Dermis microvascular lymphatic vessel endothelial cell (primary cell): ENCODE results near the gene HELQ. TPM values are rescaled to one million over a fixed set of nuclear protein-coding genes. Genes with fewer than 3 reads are reported as not detected.
"Not testable (repeated sequence)": the region's sequence is repeated elsewhere in the genome, so short reads cannot be mapped to it uniquely, and the experiment has no call there.

Source experiments
- DNase-seq, 2 donors: peaks; one replicate each; pipeline versions ENCODE4 v3.0.0 to v3.0.0-alpha.2; 2010; ENCODE audit warnings: low read depth in 2 of 2
- total RNA-seq: library from RNA; depleted of rRNA; stranded (reverse); fragments of >200 nt; gene quantifications from 2 replicates; pipeline ENCODE4 v1.2.1, GENCODE V29; 2014

Gene HELQ, protein sequence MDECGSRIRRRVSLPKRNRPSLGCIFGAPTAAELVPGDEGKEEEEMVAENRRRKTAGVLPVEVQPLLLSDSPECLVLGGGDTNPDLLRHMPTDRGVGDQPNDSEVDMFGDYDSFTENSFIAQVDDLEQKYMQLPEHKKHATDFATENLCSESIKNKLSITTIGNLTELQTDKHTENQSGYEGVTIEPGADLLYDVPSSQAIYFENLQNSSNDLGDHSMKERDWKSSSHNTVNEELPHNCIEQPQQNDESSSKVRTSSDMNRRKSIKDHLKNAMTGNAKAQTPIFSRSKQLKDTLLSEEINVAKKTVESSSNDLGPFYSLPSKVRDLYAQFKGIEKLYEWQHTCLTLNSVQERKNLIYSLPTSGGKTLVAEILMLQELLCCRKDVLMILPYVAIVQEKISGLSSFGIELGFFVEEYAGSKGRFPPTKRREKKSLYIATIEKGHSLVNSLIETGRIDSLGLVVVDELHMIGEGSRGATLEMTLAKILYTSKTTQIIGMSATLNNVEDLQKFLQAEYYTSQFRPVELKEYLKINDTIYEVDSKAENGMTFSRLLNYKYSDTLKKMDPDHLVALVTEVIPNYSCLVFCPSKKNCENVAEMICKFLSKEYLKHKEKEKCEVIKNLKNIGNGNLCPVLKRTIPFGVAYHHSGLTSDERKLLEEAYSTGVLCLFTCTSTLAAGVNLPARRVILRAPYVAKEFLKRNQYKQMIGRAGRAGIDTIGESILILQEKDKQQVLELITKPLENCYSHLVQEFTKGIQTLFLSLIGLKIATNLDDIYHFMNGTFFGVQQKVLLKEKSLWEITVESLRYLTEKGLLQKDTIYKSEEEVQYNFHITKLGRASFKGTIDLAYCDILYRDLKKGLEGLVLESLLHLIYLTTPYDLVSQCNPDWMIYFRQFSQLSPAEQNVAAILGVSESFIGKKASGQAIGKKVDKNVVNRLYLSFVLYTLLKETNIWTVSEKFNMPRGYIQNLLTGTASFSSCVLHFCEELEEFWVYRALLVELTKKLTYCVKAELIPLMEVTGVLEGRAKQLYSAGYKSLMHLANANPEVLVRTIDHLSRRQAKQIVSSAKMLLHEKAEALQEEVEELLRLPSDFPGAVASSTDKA
- total RNA-seq, result 8.9 and 14.7 TPM in 2 replicates

DNA sequence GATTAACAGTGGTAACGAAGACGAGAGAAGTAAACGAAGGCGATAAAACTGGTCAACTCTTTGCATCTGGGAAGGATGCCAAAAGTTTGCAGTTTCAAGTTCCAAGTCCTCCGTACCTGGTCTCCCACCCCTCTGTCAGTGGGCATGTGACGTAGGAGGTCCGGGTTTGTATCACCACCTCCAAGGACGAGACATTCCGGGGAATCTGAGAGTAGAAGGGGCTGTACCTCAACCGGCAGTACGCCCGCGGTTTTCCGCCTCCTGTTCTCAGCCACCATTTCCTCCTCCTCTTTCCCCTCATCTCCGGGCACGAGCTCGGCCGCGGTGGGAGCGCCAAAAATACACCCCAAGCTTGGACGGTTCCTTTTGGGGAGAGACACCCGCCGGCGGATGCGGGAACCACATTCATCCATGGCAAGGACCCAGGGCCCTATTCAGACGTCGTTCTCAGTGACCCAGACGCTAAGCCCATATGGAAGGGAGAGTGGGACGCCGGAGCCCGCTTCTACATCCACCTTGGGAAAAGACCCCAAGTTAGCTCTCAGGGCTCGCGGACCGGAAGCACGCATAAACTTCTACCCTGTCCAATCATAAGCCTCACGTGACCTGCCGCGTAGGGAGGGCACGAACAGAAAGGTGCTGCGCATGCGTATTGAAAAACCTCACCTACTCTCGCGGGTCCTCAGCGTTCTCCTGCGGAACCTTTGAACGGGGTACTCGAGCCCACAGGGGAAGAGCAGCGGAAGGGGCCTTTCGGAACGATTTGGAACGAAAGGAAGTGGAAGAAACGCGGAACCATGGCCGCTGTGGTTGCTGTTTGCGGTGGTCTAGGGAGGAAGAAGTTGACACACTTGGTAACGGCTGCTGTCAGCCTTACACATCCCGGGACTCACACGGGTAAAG is at the start of gene HELQ, which contains the start of gene MRPS18C:
TSS of gene HELQ (minus strand) at position 543 of the 903 bp plus-strand sequence. CDS start at position 413, 130 bp downstream.
TSS of gene MRPS18C (plus strand) at position 778 of the 903 bp plus-strand sequence. CDS start at position 798, 20 bp downstream.
- peak; percentile 99 for DNase-seq

GRCh38 chr4:83504996-83505395 is 49.4 kb upstream of the HELQ start:
- DNase-seq, result no peak

DNA sequence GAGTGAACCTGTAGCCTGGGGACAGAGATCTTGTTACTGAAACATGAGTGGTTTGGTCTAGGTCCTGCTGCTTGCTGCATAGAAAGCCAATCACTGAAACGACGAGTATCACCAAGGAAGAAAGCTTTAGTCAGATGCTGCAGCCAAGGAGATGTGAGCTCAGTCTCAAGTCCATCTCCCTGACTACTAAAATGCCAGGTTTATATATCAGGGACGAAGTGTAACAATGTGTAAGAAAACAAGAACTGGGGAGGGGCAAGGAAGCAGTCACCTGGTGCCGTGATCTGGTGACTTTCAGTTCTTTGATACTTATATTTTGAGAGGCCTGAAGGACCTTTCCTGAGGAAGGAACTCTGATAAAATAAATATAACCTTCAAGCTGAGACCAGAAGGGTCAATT is 48.9 kb upstream of the HELQ start:
- no peak for DNase-seq

GRCh38 chr4:83503974-83504373 is 48.4 kb upstream of the HELQ start:
- DNase-seq, result no peak

GRCh38 chr4:83501671-83502070 is 46.0 kb upstream of the HELQ start:
- DNase-seq, result not testable (repeated sequence)

GRCh38 chr4:83498187-83498586 is 42.6 kb upstream of the HELQ start:
- DNase-seq, result no peak

GRCh38 chr4:83496085-83496917 is 40.7 kb upstream of the HELQ start:
- not testable (repeated sequence) for DNase-seq

DNA sequence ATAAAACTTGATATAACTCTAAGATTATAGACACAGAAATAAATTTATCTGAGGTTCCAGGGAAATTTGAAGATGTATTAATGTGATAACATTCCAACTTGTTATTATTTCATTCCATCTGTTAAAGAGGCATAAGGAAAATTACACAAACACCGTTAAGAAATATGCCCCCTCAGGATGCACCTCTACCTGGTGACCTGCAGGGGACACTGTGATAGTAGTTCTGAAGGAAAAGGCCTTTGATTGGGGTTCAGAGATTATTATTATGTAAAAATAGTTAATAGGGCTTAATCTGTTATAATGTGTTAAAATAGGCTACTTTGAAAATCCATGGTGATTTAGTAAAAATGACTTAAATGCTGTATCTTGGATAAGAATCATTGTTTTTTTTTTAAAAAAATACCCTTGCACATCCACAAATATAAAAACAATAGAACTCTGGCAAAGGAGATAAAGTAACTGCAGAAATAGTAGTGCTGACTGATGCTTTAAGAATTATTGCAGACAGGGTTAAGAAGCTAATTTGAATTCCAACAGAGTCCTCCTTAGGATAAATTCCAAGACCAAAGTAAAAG is 35.3 kb upstream of the HELQ start:
- DNase-seq, result peak; percentile 5 to 49

- DNase-seq, result no peak
These were observed 34.2 kb upstream of the HELQ start for GRCh38 chr4:83489711-83490326.

- DNase-seq, result no peak
These were observed 31.0 kb upstream of the HELQ start for GRCh38 chr4:83486457-83487129.

- peak; percentile 66 to 94 for DNase-seq
These were observed 29.2 kb upstream of the HELQ start, which contains the start of gene ABRAXAS1 for GRCh38 chr4:83484500-83485461. Gene ABRAXAS1, minus strand, starts transcription at chr4:83485100. Its CDS starts 28 bp downstream, at chr4:83485072.

- DNase-seq, result no peak
These were observed 18.3 kb upstream of the HELQ start for GRCh38 chr4:83473966-83474365.

DNA sequence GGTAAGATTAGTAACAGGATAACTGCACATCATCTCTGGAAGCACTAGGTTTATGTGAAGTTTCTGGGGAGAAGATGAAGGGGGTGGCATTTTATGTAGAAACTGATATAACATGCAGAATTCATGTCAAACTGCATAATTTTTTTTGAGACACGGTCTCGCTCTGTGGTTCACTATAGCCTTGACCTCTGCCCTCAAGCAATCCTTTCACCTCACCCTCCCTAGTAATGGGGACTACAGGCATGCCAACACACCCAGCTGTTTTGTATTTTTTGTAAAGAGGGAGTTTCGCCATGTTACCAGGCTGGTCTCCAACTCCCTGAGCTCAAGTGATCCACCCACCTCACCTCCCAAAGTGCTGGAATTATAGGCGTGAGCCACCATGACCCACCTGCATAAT is 17.8 kb upstream of the HELQ start:
- DNase-seq, result no peak

GRCh38 chr4:83456184-83456501 is 520 bp upstream of the HELQ start:
- DNase-seq, result no peak

DNA sequence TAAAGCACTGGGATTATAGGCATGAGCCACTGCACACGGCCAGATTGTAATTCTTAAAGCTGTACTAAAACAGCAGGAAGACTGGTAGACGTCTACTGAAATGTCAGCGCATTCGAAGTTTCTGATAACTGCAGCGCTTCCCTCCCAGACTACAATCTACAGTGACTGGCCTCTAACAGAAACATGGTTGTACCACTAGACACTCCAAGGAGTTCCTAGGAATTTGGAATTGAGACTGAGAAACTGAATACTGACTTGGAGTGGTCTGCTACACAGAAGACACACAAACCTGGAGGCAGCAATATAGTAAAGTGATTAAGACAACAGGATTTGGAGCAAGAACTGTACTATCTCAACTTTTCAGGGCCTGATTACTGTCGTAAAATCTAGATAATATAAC is 937 bp downstream of the HELQ start:
- peak in 1 of 2 donors; percentile 26 for DNase-seq

- DNase-seq, result no peak
These were observed 6.6 kb downstream of the HELQ start for GRCh38 chr4:83449009-83449408.

- DNase-seq, result no peak
These were observed 14.7 kb downstream of the HELQ start for GRCh38 chr4:83440899-83441298.
